GM03348 (cell line): ENCODE measurements around the gene CGN.

Source experiments
- DNase-seq: peaks from one replicate; pipeline ENCODE4 v3.0.0; 2012; ENCODE audit warnings: low spot score

CGN gene, protein sequence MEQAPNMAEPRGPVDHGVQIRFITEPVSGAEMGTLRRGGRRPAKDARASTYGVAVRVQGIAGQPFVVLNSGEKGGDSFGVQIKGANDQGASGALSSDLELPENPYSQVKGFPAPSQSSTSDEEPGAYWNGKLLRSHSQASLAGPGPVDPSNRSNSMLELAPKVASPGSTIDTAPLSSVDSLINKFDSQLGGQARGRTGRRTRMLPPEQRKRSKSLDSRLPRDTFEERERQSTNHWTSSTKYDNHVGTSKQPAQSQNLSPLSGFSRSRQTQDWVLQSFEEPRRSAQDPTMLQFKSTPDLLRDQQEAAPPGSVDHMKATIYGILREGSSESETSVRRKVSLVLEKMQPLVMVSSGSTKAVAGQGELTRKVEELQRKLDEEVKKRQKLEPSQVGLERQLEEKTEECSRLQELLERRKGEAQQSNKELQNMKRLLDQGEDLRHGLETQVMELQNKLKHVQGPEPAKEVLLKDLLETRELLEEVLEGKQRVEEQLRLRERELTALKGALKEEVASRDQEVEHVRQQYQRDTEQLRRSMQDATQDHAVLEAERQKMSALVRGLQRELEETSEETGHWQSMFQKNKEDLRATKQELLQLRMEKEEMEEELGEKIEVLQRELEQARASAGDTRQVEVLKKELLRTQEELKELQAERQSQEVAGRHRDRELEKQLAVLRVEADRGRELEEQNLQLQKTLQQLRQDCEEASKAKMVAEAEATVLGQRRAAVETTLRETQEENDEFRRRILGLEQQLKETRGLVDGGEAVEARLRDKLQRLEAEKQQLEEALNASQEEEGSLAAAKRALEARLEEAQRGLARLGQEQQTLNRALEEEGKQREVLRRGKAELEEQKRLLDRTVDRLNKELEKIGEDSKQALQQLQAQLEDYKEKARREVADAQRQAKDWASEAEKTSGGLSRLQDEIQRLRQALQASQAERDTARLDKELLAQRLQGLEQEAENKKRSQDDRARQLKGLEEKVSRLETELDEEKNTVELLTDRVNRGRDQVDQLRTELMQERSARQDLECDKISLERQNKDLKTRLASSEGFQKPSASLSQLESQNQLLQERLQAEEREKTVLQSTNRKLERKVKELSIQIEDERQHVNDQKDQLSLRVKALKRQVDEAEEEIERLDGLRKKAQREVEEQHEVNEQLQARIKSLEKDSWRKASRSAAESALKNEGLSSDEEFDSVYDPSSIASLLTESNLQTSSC

DNA sequence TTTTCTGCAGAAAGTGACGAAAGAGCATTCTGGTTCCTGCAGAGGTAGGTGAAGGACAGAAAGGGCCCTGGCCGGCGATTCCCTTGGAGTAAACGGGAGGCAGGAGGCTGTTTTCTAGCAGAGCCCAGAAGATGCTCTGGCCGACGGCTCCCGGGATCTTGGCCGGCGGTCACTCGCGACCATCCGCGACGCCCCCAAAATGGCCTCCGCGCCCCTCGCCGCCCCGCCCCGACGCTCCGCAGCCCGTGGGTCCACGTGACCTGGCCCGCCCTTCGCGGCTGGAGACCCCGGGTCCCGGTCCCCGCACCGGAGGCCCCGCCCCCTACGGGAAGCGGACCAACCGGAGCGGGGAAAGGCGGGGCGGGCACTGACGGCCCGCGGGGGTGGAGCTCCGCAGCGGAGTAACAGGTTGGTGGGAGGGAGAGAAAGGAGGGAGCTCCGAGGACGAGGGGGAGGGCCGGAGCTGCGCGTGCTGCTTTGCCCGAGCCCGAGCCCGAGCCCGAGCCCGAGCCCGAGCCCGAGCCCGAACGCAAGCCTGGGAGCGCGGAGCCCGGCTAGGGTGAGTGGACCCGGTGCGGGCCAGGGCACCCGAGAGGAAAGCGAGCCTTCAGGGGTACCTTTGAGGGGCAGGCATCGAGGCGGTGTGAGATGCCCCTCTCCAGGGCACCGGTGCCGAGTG is at the start of gene CGN:
Gene CGN, plus strand, starts transcription at position 431 of the 679 bp plus-strand sequence. CDS start 7,133 bp downstream, outside the sequence.
- peak; percentile 72 for DNase-seq

DNA sequence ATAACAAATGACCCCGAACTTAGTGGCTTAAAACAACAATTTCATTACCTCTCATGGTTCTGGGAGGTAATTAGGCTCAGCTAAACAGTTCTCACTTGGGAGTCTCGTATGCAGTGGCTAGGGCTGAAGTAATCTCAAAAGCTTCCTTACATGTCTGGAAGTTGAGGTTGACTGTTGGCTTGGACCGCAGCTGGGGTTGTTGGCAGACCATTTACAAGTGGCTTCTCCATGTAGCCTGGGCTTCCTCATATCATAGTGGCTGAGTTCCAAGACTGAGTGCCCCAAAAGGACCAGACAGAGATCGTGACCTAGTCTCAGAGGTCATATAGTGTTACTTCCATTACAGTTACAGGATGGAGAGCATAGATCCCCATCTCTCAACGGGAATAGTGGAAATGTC is 49.5 kb upstream of the CGN start:
- DNase-seq: no peak

DNA sequence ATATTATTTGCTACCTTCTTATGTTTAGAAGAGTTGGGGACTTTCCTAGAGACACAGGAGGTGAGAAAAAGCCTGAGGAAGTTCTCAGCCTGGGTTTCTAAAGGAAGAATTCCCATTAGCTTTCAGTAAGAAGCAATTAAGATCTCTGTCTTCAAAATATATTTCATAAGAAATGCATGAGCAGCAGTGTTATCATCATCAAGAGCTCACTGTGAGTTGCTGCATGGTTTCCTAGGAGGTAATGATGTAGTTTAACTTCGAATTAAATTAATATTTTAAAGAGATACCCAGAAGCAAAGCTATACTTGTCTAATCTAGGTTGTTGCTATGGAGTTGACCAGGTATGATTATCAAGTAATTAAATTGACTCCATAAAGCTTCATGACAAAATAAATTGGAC is 46.2 kb upstream of the CGN start:
- DNase-seq: no peak

DNA sequence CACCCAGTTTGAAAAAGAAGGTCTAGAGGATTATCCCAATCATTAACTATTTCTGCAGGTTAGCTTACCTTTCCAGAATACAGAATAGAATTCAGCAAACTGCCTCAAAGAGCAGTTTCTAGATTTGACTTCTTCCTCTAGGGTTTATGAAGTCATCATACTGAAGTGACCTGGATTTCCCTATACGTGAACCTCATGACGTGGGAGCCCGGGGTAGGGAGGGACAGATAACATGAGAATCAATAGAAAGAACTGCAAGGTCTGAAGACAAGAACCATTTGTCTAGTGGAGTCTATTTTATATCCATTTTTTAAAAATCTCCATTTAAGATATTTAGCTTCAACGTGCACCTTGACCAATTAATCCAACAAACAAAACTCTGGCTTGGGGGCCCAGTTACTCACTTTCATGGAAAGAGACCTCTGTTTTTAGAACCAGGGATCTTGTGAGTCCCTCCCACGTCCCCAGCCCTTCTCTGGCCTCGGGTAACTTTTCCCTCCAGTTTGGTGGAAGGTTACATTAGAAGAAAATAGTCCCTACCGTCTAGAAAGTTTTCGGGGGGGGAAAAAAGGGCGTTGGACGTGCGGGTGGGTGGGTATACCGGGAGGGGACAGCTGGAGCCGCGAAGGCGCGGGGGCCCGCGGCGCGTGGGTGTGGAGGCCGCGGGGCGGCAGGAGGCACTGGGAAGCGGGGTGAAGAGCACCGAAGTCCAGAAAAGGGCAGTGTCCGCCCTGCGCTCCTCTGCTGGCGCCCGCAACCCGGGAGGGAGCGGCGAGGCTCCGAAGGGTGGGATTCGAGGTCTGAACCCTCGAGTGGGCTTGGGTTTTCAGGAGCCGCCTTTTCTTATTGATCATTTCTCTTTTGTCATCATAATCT is 38.1 kb upstream of the CGN start:
- peak; percentile 60 for DNase-seq

DNA sequence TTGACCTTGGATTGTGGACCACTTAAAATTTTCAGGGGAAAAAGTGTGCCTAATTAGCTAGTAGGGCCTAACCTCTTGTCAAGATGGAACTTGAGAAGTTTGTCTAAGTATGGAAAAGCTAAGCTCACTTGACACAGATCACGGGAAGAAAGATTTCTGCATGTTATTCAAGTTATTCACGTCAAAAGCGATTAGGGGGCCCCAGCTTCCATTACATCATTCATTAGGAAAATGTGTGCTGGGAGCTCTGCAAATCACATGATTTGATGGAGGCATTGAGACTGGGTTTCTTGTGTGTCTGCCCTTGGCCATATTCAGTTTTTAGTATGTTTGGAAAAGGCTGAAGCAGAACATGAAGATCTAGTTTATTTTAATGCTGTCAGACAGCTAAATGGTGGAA is 36.4 kb upstream of the CGN start:
- no peak for DNase-seq

DNA sequence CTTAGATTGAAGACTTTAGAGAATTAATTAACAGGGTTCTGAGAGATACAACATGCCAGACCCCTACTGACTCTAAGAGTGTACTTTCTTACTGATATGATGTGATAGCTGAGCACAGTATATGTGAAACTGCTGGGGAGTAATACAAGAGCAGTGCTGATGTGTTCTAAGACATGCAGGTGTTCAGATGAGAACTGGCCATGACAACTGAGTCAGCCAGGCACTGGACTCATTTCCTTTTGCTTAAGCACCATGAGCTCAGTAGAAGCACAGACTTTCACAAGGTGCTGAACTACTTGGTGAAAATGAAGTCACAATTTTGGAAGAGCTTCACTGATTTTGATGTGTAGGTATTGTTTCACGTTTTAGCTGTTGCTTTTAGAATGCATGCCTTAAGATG is 36.0 kb upstream of the CGN start:
- no peak for DNase-seq

DNA sequence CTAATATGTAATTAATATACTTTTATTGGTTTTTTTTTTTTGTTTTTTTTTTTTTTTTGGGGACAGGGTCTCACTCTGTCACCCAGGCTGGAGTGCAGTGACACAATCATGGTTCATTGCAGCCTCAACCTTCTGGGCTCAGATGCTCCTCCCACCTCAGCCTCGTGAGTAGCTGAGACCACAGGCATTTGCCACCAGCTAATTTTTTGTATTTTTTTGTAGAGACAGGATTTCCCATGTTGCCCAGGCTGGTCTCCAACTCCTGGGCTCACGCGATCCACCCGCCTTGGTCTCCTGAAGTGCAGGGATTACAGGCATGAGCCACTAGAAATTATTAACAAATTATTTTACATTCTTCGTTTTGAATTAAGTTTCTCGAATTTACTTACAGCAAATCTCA is 35.1 kb upstream of the CGN start:
- no peak for DNase-seq

DNA sequence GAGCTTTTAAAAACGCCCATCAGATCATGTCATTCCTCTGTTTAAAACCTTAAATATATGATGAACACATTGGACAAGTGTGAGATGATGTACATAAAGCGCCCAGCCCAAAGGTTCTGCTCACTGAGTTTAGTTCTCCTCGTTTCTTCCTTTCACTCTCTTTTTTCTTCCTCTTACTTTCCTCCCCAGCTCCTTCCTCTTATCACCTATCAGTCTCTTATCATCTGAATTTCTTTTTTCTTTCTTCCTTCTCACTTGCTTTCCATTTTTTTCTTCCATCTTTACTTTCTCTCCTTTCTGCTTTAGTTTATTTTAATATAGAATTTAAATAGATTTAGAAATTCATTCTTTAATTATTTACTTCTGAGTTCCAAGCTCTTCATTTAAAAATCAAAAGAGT is 34.1 kb upstream of the CGN start:
- no peak for DNase-seq

DNA sequence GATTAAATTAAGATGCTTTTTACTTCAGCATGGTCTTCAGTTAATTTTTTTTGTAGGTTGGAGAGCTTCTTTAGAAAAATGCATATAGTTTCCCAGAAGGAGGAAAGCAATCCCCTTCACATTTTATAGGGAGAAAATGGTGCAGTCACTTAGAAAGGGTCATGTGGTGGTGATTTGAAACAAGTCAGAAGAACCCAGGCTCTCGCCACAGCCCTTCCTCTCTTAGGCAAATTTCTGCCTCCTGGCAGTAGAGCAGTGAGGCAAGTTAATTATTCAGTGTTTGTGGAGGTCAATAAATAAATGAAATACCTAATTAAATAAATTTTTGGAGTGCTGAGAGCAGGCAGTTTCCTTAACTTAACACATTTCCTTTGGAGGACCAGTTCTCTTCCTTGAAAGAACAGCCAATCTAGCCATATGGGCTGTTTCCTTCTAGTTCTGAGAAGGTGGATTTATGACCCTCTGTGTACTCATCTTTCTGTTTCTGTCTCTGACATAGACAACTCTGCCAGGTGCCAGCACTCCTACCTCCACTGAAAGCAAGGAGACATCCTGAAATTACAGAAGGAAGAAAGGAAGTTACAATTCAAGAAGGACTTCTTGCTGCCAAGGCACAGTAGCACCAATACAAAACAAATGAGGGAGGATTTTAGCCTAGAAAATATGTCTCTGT is 32.9 kb upstream of the CGN start:
- no peak for DNase-seq

DNA sequence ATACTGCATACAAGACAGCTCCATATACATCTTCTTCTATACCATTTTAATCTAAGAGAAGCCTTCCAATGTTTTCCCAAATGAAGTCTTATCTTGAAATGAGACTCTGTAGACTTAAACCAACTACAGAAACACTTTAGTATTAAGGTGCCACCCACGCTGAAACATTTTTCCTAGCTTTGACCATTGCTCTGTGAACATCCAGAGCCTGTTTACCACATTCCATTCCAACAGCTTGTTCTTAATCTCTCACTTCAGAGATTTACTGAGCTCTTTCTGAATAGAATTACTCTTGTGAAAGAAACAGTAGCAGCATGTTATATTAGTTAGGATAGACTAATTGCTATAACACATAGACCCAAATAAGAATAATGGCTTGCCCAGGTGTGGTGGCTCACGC is 32.3 kb upstream of the CGN start:
- peak; percentile 42 for DNase-seq

DNA sequence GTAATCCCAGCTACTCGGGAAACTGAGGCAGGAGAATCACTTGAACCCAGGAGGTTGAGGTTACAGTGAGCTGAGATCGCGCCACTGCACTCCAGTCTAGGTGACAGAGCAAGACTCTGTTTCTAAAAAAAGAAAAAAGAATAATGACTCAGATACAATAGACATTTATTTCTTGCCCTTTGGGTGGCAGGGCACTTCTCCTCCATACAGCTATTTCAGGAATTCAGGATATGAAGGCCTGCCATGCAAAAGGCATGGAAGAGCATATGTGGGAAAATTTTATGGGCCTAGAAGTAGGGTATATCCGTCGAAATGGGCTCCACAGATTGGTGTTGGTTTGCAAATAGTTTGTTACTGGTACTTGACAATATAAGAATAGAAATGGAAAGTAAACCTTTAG is 31.7 kb upstream of the CGN start:
- DNase-seq: no peak

DNA sequence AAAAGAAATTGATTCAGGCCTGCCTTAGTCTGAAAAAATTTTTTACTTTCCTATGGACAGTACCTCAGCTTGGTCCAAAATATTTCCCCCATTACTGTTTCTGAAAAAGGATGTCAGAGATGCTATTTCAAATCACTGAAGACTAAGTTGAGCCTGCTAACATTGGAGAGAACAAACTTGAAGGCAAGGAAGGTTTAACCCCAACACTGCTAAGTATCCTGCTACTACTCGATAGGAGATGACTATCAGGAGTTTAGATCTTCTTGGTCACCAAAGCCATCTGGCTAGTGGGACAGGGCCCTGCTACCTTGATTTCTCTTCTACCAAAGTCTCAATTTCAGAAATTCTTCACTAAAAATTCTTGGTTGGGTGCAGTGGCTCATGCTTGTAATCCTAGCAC is 29.2 kb upstream of the CGN start:
- DNase-seq: no peak

DNA sequence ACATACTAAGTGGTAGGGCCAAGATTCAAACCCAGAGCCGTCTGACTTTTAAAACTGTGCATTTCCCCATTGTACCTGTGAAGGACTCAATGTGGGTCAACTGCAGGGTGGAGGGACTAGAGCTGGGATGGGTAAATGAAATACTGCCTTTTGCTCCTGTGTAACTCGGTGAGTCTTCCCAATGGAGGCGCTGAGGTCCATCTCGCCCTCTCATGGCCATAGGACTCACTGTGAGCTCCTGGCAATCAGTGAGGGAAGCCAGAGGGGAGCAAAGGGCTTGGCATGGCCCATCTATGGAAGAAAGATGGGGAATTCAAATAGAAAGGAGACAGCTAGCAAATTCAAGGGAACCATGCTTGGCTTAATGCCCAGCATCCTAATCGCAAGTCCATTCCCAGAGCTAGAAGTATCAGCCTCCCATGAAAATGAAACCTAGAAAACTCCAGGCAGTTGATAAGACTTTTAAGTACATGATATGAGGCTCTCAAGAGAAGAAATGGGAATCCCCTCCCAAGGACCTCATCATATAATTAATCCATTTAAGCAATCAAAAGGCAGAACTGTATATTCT is 25.4 kb upstream of the CGN start:
- DNase-seq: no peak

DNA sequence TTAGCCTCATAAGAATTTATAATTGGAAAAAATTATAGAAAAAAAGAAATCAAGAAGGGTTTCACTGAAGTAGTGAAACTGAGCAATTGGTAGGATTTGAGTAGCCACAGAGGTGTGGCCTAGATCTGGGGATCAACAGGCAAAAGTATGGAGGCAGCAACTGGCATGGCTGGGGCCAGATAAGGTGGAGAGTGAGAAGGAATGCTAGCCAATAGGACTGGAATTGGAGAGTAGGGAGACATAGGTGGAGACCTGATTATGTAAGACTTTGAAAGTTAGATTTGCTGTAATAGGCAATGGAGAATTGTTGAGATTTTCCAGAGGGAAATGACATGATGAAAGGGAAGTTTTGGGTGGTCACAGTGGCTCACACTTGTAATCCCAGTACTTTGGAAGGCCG is 24.6 kb upstream of the CGN start:
- DNase-seq: no peak

DNA sequence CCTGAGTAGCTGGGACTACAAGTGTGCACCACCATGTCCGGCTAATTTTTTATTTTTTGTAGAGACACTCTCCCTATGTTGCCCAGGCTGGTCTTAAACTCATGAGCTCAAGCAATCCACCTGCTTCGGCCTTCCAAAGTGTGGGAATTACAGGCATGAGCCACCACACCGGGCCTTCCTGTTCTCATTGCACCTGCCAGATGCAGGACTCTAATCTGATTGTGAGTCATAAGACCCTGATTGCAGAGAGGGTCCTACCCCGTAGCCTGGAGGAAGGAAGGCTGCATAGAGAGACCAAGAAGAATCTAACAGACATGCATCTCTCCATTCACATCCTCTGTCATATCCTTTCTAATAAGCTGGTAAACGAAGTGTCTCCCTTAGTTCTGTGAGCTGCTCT is 19.5 kb upstream of the CGN start:
- no peak for DNase-seq

DNA sequence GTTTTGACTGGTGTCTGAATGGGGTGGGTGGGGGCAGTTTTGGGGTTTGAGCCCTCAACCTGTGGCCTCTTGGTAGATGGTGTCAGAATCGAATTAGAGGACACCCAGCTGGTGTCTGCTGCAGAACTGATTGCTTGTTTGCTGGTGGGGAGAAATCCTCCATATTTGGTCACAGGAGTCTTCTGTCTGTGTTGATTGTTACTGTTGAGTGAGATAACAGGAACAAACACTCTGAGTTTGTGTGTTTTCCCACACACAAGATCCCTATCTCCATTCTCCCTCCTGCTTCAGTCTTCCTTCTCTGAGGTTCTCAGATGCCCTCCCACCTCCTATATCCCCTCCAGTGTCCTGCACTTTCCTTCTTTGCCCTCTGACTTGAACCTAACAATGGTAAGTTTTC is 19.1 kb upstream of the CGN start:
- no peak for DNase-seq

DNA sequence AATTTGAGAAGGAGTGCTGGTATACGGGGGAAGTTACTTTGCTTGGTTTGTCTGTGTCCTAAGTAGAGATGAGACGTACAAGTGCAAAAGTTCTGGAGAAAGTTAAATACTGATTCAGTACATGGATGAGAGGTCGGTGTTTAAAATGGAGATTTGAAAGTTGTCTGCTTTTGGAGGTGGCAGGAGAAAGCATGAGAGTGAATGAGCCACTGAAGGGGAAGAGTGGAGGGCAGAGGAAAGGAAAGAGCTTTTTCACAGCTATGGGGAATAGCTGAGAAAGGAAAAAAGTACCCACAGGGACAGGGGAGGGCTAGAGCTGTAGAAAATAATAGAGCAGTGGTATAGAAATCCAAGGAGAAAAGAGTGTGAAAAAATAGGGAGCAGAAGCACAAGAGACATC is 18.1 kb upstream of the CGN start:
- no peak for DNase-seq

DNA sequence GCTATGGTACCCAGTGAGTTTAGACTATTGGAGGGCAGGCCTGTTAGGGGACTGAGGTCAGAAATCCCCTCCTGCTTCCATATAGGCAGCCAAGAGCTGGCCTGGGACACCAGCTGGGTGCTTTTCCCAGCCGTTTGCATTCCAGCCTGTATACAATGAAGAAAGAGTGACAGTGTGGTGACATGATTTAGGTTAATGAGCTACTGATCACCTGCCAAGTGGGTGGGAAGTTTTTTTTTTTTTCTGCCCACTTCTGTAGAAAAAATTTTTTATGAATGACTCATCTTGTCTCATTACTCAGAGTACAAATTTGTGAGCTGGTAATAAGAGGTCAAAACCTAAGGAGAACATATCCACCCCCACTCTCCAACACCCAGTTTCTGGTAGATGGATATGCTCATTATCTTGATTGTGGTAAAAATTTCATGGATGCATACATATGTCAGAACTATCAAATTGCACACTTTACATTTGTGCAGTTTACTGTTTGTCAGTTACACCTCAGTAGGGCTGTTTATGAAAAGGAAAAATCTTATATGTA is 16.4 kb upstream of the CGN start:
- DNase-seq: peak; percentile 53

DNA sequence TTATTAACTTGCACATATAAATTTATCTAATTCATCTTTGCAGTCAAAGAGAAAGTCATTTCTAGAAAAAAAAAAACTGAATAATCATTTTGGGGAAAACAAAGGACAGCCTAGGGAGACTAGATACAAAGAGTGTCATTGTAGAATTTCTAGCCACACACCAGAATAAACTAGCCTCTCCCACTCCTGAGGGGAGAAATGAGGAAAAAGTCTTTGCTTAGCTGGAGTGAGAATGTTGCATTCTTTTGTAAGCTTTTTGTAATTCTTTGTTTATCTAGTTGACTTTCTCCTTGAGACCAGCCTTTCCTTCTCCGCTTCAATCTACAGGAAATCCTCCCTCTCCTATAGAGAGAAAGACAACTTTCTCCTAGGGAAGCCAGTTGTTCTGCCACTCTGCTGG is 15.9 kb upstream of the CGN start:
- DNase-seq: no peak

DNA sequence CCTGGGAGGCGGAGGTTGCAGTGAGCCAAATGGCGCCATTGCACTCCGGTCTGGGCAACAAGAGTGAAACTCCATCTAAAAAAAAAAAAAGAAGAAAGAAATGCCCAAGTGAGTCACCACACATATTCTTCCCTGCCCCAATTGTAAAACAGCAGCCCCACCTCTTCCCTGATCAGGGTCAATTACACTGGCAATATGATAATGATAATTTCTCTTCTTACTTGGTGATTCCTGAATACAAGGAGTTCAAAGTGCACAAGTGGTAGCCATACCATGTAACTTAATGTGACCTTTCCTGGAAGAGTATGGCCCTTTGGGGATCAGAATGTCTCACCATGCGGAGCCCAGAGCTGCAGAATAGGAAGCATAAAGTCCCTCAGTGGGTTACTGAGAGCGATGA is 11.8 kb upstream of the CGN start:
- DNase-seq: no peak
